Gastroesophageal sphincter (tissue), 4 donors: ENCODE data around the gene SHC4. TPM values are rescaled to one million over a fixed set of nuclear protein-coding genes. Genes with fewer than 3 reads are reported as not detected.

Experiments used
- ATAC-seq: fragments of 150-250 bp; one replicate; pipeline ENCODE4 v1.9.1; 2016; ENCODE audit warnings: mild to moderate bottlenecking, moderate library complexity
- H3K27ac ChIP-seq, 4 donors: fragments of 200-600 bp; sonication (generic) in 3 of 4; 1 replicate in 3 of 4; 2 replicates in 1 of 4; pipeline ENCODE4 v1.5.1; 2016 to 2019
- H3K27me3 ChIP-seq: fragments of 200-600 bp; sonication (generic); one replicate; pipeline ENCODE4 v1.5.1; 2019
- H3K36me3 ChIP-seq, 2 donors: fragments of 200-600 bp; sonication (generic); one replicate each; pipeline ENCODE4 v1.5.1; 2019; ENCODE audit warnings: control low read depth in 1 of 2
- H3K4me1 ChIP-seq, 3 donors: fragments of 200-600 bp; sonication (generic); 1 replicate in 2 of 3; 2 replicates in 1 of 3; pipeline ENCODE4 v1.5.1; 2016 to 2019; ENCODE audit warnings: control low read depth in 2 of 3
- H3K4me3 ChIP-seq, 2 donors: fragments of 200-600 bp; sonication (generic); one replicate each; pipeline ENCODE4 v1.5.1; 2019; ENCODE audit warnings: mild to moderate bottlenecking in 1 of 2, moderate library complexity in 1 of 2
- H3K9me3 ChIP-seq, 3 donors: fragments of 200-600 bp; sonication (generic); one replicate each; pipeline ENCODE4 v1.5.1; 2017 to 2019; ENCODE audit warnings: control low read depth in 2 of 3
- CTCF ChIP-seq, 4 experiments: fragments of 200-600 bp in 2 of 4; fragments of 450-650 bp in 2 of 4; sonication (generic) in 1 of 4; IDR thresholded peaks; one replicate each; pipeline ENCODE4 v1.5.1; 2017 to 2019; ENCODE audit warnings: antibody characterized with exemption in 4 of 4, mild to moderate bottlenecking in 2 of 4, moderate library complexity in 2 of 4
- EP300 ChIP-seq: sonication (generic); formaldehyde crosslinking; IDR thresholded peaks from one replicate; pipeline ENCODE4 v1.6.1; 2017; ENCODE audit warnings: antibody characterized with exemption, mild to moderate bottlenecking
- POLR2A ChIP-seq, 2 donors: fragments of 450-650 bp; IDR thresholded peaks; one replicate each; pipeline ENCODE4 v1.6.1; 2017; ENCODE audit warnings: antibody characterized with exemption in 2 of 2, mild to moderate bottlenecking in 2 of 2, moderate library complexity in 1 of 2
- POLR2AphosphoS5 ChIP-seq: sonication (generic); formaldehyde crosslinking; IDR thresholded peaks from one replicate; pipeline ENCODE4 v1.6.1; 2017; ENCODE audit warnings: antibody characterized with exemption
- WGBS, 2 donors: methylation state at CpG; one replicate each; pipeline ENCODE4 v1.1.5; 2018; ENCODE audit warnings: low coverage in 1 of 2; 5-methylcytosine and 5-hydroxymethylcytosine counted together
- total RNA-seq, 4 donors: library from RNA; depleted of rRNA; stranded (reverse); fragments of >200 nt; gene quantifications; one replicate each; pipeline ENCODE4 v1.1.0, GENCODE V29; 2016

SHC4 gene
- total RNA-seq, 4 donors from 2014 or later: 1.4 to 4.2 (median 2.1) TPM

- no peak for TF ChIP-seq CTCF (IDR thresholded peaks at IDR 0.05)
- TF ChIP-seq EP300: no peak
- no peak for TF ChIP-seq POLR2AphosphoS5
- TF ChIP-seq POLR2A (IDR thresholded peaks at IDR 0.05): no peak
- 91 to 93% methylated on average over 5 to 6 of the region's 6 CpGs for WGBS, 2 donors
- H3K4me1 ChIP-seq: no peaks in the 10 kb centered on the region
- no peaks in the 10 kb centered on the region for H3K27me3 ChIP-seq
- no peak for ATAC-seq
- H3K36me3 ChIP-seq: no peaks in the 10 kb centered on the region
- H3K27ac ChIP-seq: no peak overlapping the region
- no peaks in the 10 kb centered on the region for H3K9me3 ChIP-seq
- H3K4me3 ChIP-seq: no peak overlapping the region
Observed at GRCh38 chr15:48928877-48929538, 34.7 kb downstream of the SHC4 start.

GRCh38 chr15:48925714-48926223 lies 38.0 kb downstream of the SHC4 start:
- Histone ChIP-seq H3K4me3 (no peak overlapping the region), H3K36me3 (no peaks in the 10 kb centered on the region), H3K9me3 (no peaks in the 10 kb centered on the region), H3K4me1 (no peaks in the 10 kb centered on the region), H3K27ac (peak overlapping the region in 2 of 4 donors; percentile 24 to 29), H3K27me3 (no peaks in the 10 kb centered on the region)
- peak; percentile 41 for ATAC-seq
- no peak for TF ChIP-seq EP300
- WGBS, 2 donors: 53 to 54% methylated on average over 7 to 9 of the region's 9 CpGs

- no peak overlapping the region for H3K4me3 ChIP-seq
- no peaks in the 10 kb centered on the region for H3K27me3 ChIP-seq
- H3K9me3 ChIP-seq: no peaks in the 10 kb centered on the region
- H3K36me3 ChIP-seq: no peaks in the 10 kb centered on the region
- WGBS, 2 donors: 77 to 82% methylated on average over 5 of the region's 5 CpGs
- peak; percentile 80 for ATAC-seq
- no peaks in the 10 kb centered on the region for H3K4me1 ChIP-seq
- TF ChIP-seq EP300 (no peak), POLR2A (IDR thresholded peaks at IDR 0.05) (no peak), CTCF (IDR thresholded peaks at IDR 0.05) (no peak), POLR2AphosphoS5 (no peak)
- H3K27ac ChIP-seq: peak overlapping the region in 1 of 4 donors; percentile 35
Observed at GRCh38 chr15:48924528-48925393, 39.0 kb downstream of the SHC4 start.

- Histone ChIP-seq H3K4me1 (no peaks in the 10 kb centered on the region), H3K4me3 (no peak overlapping the region), H3K9me3 (no peaks in the 10 kb centered on the region), H3K27ac (no peak overlapping the region), H3K27me3 (no peaks in the 10 kb centered on the region), H3K36me3 (no peaks in the 10 kb centered on the region)
- 89 to 100% methylated on average over 2 of the region's 2 CpGs for WGBS, 2 donors
- ATAC-seq: no peak
- no peak for TF ChIP-seq POLR2A (IDR thresholded peaks at IDR 0.05)
Observed at GRCh38 chr15:48922046-48922445, 41.7 kb downstream of the SHC4 start.

- TF ChIP-seq CTCF (IDR thresholded peaks at IDR 0.05) (no peak), EP300 (no peak), POLR2AphosphoS5 (no peak), POLR2A (IDR thresholded peaks at IDR 0.05) (no peak)
- H3K4me3 ChIP-seq: no peak overlapping the region
- H3K4me1 ChIP-seq: no peaks in the 10 kb centered on the region
- no peak for ATAC-seq
- H3K9me3 ChIP-seq: no peaks in the 10 kb centered on the region
- 76 to 78% methylated on average over 1 to 3 of the region's 3 CpGs for WGBS, 2 donors
- no peaks in the 10 kb centered on the region for H3K27me3 ChIP-seq
- H3K36me3 ChIP-seq: no peaks in the 10 kb centered on the region
- no peak overlapping the region for H3K27ac ChIP-seq
Observed at GRCh38 chr15:48916721-48917120, 47.0 kb downstream of the SHC4 start.
